NCI-H524 treated with DMSO at 0.1 percent for 48 hours (cell line): ENCODE measurements around the gene UPK1A.
"Not testable (repeated sequence)": the region's sequence is repeated elsewhere in the genome, so short reads cannot be mapped to it uniquely, and the experiment has no call there.

Source experiments
- DNase-seq: peaks from one replicate; lab custom pipeline; 2025; lab: John Stamatoyannopoulos, UW

UPK1A gene

DNA sequence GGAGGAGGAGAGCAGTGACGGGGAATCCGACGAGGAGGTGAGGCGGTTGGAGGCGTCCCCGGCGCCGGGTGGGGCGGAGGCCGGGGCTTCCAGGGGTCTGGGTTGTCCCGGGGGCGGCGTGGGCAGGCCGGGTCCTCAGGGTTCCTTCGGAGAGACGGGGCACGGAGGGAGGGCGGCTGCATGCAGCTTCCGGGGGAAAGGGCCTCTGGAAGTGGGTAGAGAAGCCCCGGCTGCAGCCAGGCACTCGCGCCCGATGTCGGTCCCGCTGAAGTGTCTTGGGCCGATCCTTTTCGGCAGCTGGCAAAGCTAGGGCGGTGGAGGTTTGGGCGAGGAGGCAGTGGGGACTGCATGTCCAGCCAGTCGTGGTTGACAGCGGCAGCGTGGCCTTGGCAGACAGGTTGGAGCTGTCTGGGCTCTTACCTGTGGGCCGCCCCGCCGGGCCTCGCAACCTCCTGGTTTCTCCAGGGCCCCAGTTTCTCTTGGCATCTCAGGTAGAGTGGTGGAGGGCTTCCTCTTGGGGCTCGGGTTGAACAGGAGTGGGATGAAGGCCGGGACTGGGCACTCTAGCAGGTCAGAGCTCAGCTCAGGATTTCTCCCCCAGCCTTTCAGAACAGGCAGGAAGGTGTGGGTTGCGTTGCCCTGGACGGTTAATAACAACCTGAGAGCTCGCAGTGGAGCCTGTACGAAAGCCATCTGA, 52.2 kb downstream of the UPK1A start:
- DNase-seq = no peak

DNA sequence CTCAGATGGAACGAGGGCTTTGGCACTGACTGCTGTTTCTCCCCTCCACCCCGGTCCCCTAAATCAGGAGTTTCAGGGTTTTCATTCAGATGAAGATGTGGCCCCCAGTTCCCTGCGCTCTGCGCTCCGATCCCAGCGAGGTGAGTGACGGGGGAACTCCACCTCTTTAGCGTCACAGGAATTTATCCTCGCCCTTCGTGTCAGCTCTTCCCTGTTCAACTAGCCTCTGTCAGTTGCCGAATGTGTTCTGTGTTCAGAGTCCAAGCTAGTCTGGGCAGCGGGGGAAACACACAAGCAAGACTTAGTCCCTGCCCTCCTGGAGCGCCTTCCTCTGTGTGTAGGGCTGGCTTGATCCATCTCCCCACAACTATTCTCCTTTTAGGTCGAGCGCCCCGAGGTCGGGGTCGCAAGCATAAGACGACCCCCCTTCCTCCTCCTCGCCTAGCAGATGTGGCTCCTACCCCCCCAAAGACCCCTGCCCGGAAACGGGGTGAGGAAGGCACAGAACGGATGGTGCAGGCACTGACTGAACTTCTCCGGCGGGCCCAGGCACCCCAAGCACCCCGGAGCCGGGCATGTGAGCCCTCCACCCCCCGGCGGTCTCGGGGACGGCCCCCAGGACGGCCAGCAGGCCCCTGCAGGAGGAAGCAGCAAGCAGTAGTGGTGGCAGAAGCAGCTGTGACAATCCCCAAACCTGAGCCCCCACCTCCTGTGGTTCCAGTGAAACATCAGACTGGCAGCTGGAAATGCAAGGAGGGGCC, 53.3 kb downstream of the UPK1A start:
- no peak for DNase-seq

GRCh38 chr19:35720163-35720524, 53.8 kb downstream of the UPK1A start:
- no peak for DNase-seq

DNA sequence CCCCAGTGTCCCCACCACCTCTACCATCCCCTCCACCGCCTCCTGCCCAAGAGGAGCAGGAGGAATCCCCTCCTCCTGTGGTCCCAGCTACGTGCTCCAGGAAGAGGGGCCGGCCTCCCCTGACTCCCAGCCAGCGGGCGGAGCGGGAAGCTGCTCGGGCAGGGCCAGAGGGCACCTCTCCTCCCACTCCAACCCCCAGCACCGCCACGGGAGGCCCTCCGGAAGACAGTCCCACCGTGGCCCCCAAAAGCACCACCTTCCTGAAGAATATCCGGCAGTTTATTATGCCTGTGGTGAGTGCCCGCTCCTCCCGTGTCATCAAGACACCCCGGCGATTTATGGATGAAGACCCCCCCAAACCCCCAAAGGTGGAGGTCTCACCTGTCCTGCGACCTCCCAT, 54.3 kb downstream of the UPK1A start:
- DNase-seq = no peak

- DNase-seq = no peak
Observed at GRCh38 chr19:35721374-35721773, 55.1 kb downstream of the UPK1A start.

DNA sequence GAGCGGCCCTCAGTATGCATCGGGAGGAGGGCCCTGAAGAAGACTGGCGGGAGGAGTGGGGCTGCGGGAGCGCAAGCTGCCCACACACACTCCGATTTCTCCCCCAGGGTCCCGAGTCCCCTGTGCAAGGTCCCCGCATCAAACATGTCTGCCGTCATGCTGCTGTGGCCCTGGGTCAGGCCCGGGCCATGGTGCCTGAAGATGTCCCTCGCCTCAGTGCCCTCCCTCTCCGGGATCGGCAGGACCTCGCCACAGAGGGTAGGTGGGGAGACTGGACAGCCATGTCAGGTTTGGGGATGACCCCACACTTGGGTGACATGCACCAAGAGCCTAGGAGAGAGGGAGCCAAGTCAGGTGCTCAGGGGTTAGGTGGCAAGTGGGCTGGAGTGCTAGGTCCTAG, 56.1 kb downstream of the UPK1A start:
- no peak for DNase-seq

DNA sequence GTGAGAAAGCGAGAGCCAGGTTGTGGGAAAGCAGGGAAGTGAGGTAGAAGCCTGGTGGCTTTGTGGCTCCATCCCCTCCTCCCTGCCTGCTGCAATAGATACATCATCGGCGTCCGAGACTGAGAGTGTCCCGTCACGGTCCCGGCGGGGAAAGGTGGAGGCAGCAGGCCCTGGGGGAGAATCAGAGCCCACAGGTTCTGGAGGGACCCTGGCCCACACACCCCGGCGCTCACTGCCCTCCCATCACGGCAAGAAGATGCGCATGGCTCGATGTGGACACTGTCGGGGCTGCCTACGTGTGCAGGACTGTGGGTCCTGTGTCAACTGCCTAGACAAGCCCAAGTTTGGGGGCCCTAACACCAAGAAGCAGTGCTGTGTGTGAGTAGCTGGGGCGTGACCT, 56.6 kb downstream of the UPK1A start:
- no peak for DNase-seq

DNA sequence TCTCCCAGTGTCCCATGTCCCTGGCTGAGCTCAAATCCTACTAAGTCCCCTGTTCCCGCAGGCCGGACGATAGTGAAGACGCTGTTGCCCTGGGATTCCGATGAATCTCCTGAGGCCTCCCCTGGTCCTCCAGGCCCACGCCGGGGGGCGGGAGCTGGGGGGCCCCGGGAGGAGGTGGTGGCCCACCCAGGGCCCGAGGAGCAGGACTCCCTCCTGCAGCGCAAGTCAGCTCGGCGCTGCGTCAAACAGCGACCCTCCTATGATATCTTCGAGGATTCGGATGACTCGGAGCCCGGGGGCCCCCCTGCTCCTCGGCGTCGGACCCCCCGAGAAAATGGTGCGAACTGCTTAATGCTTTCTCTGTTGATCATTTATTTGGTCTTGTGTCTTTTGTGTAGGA, 57.4 kb downstream of the UPK1A start:
- DNase-seq = no peak

GRCh38 chr19:35724132-35724531, 57.8 kb downstream of the UPK1A start:
- not testable (repeated sequence) for DNase-seq

DNA sequence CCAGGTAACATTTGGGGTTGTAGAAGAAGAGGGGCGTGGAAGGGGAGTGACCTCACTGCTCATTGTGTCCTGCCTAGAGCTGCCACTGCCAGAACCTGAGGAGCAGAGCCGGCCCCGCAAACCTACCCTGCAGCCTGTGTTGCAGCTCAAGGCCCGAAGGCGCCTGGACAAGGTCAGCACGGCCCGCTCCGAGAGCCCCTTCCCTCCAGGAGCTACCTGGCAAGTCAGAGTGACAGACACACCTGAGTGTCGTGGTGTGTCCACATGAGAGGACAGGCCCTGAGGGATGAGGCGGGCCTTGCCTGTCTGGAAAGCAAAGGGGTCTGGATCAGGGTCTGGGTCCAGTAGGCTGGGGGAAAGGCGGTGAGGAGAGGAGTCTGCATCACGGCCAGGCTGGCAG, 58.2 kb downstream of the UPK1A start:
- no peak for DNase-seq

GRCh38 chr19:35725216-35725861, 59.0 kb downstream of the UPK1A start:
- DNase-seq = no peak

GRCh38 chr19:35727053-35727955, 61.0 kb downstream of the UPK1A start:
- no peak for DNase-seq
